ENCODE measurements around the gene PRDM2.

Gene PRDM2

DNA sequence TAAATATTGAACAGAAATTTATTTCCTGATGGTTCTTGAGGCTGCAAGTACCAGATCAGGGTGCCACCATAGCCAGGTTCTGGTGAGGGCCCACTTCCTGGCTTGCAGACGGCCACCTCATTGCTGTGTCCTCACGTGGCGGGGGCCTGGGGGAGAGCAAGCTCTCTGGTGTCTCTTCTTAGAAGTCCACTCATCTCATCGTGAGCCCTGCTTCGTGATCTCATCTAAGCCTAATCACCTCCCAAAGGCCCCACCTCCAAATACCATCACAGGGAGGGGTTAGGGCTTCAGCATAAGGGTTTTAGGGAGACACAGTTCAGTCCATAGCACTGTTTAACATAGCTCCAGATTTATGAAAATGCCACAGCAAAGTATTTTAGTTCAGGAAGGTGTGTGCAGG lies 119.7 kb downstream of the PRDM2 start:
- no peak for DNase-seq (ENCODE audit: low read depth)
- TF ChIP-seq, protein P1, sequence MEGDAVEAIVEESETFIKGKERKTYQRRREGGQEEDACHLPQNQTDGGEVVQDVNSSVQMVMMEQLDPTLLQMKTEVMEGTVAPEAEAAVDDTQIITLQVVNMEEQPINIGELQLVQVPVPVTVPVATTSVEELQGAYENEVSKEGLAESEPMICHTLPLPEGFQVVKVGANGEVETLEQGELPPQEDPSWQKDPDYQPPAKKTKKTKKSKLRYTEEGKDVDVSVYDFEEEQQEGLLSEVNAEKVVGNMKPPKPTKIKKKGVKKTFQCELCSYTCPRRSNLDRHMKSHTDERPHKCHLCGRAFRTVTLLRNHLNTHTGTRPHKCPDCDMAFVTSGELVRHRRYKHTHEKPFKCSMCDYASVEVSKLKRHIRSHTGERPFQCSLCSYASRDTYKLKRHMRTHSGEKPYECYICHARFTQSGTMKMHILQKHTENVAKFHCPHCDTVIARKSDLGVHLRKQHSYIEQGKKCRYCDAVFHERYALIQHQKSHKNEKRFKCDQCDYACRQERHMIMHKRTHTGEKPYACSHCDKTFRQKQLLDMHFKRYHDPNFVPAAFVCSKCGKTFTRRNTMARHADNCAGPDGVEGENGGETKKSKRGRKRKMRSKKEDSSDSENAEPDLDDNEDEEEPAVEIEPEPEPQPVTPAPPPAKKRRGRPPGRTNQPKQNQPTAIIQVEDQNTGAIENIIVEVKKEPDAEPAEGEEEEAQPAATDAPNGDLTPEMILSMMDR (conservative IDR thresholded peaks at IDR 0.05; ENCODE audit: low read length): no peak

DNA sequence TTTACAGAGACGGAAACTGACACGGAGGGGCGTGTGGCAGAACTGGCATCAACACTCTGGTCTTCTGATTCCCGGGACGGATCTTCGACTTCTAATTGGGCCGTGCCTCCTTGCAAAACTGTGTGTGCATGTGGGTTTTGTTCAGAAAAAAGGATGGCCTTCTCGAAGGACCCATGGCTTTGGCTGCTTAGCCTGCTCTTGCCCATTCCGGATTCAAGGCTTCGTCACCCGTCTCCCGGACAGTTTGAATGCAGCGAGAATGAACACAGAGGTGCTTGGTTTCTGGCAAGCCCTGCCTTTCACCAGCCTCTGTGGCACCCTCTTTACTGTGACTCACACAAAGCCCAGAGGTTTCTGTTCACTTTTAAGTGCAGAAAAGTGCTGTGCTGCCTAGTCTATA lies 120.1 kb downstream of the PRDM2 start:
- DNase-seq (ENCODE audit: low read depth): no peak

More for the DNA sequence above, 119.7 kb downstream of the PRDM2 start:
- no peak overlapping the region for H3K4me3 ChIP-seq (ENCODE audit: low read length)

DNA sequence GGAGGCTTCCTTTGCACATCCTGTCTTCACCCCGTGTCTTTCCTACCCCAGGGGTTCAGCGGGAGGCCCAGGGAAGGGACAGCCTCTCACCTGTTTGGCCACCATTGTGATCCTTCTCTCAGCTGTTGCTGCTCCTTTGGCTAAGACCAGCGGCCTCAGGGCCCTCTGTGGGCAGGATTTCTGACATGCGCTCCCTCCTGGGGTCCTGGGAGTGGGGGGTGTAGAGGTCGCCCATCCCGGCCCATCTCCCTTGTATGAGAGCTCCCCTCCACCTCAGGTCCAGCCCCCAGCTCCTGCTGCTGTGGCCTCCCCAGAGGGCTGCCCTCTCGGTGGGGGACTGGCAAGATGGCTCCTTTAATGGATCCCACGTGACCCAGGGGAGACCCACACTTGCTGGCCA lies 120.5 kb downstream of the PRDM2 start:
- no peak for DNase-seq (ENCODE audit: low read depth)
- TF ChIP-seq, protein P1 (conservative IDR thresholded peaks at IDR 0.05; ENCODE audit: low read length): no peak
- H3K4me3 ChIP-seq (ENCODE audit: low read length): no peak overlapping the region

More for the DNA sequence above, 120.1 kb downstream of the PRDM2 start:
- H3K4me3 ChIP-seq (ENCODE audit: low read length): no peak overlapping the region
- TF ChIP-seq, protein P1 (conservative IDR thresholded peaks at IDR 0.05; ENCODE audit: low read length): no peak

DNA sequence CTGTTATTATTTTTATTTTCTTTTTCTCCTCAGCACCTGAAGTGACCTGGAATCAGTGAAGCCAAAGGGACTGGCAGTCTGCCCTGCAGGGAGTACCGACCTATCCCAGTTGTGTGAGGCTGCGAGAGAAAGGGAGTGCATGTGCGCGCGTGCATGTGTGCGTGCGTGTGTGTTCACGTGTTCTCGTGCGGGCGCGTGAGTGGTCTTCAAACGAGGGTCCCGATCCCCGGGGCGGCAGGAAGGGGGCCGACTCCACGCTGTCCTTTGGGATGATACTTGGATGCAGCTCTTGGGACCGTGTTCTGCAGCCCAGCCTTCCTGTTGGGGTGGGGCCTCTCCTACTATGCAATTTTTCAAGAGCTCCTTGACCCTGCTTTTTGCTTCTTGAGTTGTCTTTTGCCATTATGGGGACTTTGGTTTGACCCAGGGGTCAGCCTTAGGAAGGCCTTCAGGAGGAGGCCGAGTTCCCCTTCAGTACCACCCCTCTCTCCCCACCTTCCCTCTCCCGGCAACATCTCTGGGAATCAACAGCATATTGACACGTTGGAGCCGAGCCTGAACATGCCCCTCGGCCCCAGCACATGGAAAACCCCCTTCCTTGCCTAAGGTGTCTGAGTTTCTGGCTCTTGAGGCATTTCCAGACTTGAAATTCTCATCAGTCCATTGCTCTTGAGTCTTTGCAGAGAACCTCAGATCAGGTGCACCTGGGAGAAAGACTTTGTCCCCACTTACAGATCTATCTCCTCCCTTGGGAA lies 123.3 kb downstream of the PRDM2 start:
- no peak for DNase-seq (ENCODE audit: low read depth)
- TF ChIP-seq, protein P1 (conservative IDR thresholded peaks at IDR 0.05; ENCODE audit: low read length): no peak
- H3K4me3 ChIP-seq (ENCODE audit: low read length): no peak overlapping the region

DNA sequence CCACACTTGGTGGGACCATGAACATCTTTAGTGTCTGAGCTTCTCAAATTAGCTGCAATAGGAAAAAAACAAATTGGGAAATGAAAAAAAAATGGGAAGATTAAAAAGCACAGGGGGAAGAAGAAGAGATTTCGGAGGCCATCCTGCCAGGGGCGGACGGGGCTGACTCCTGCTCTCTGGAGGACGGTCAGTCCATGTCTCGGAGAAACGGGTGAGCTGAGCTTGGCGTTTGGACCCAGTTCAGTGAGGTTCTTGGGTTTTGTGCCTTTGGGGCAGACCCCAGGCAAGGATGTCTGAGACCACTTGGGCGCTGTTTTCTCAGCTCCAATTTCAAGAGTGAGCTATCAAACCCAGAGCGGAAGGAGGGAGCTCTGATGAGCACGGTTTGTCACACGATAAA lies 123.9 kb downstream of the PRDM2 start:
- TF ChIP-seq, protein P1 (conservative IDR thresholded peaks at IDR 0.05; ENCODE audit: low read length): no peak
- no peak for DNase-seq (ENCODE audit: low read depth)
- no peak overlapping the region for H3K4me3 ChIP-seq (ENCODE audit: low read length)

DNA sequence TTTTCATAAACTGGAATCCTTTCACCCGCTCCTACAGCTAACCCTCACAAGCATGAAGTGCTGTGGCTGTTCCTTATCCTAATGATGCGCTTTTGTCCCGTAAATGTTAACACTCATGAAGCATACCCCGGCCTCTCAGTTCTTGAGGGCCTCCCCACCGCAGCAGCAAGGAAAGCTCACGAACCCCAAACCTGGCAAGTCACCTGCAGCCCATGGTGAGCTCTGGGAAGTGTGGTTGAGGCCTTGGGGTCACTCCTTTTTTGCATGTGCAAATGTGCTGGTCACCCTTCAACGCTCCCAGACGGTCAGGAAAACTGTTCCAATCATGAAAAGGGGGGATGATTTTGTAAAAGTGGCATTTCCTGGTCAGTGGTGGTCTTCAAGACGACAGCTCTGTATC lies 124.6 kb downstream of the PRDM2 start:
- TF ChIP-seq, protein P1 (conservative IDR thresholded peaks at IDR 0.05; ENCODE audit: low read length): no peak
- no peak for DNase-seq (ENCODE audit: low read depth)
- no peak overlapping the region for H3K4me3 ChIP-seq (ENCODE audit: low read length)

DNA sequence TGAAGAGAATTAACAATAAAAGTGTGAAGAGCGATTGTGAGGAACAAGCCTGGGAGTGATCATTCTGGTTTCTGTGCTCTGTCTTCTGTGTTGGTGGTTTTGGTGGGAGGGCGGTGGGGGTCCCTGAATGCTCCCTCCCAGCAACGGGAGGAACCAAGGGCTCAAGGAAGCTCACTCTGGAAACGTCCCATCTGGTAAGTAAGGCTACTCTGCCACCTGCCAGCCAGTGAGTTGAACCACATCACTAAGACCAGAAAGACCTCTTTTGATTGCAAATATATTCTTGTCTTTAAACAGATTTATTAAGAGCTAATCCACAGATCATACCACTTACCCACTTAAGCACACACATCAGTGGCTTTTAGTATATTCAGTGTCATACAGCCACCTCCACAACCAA lies 125.0 kb downstream of the PRDM2 start:
- no peak overlapping the region for H3K4me3 ChIP-seq (ENCODE audit: low read length)
- DNase-seq (ENCODE audit: low read depth): peak; percentile 12
- TF ChIP-seq, protein P1 (conservative IDR thresholded peaks at IDR 0.05; ENCODE audit: low read length): peak; percentile 39

All from AG10803 (cell line).